Right atrium auricular region (tissue), 2 donors: ENCODE results near the gene TMEM127. TPM values are rescaled to one million over a fixed set of nuclear protein-coding genes. Genes with fewer than 3 reads are reported as not detected.

Source experiments
- DNase-seq: peaks from one replicate; pipeline ENCODE4 v3.0.0-alpha.2; 2019; ENCODE audit warnings: low spot score
- H3K27ac ChIP-seq, 2 donors: fragments of 200-600 bp; sonication (generic); 1 replicate in 1 of 2; 2 replicates in 1 of 2; pipeline ENCODE4 v1.5.1; 2016 to 2019
- H3K27me3 ChIP-seq, 2 donors: fragments of 200-600 bp; sonication (generic); one replicate each; pipeline versions ENCODE4 v1.5.1 to v1.6.0; 2017 to 2019
- H3K36me3 ChIP-seq: fragments of 200-600 bp; sonication (generic); one replicate; pipeline ENCODE4 v1.5.1; 2016
- H3K4me1 ChIP-seq, 2 donors: fragments of 200-600 bp; sonication (generic); one replicate each; pipeline versions ENCODE4 v1.5.1 to v1.6.0; 2017 to 2019
- H3K4me3 ChIP-seq, 2 donors: fragments of 200-600 bp; sonication (generic); 1 replicate in 1 of 2; 2 replicates in 1 of 2; pipeline ENCODE4 v1.5.1; 2017 to 2019; ENCODE audit warnings: mild to moderate bottlenecking in 1 of 2, moderate library complexity in 1 of 2
- H3K9me3 ChIP-seq, 2 donors: fragments of 200-600 bp; sonication (generic); one replicate each; pipeline ENCODE4 v1.5.1; 2019
- total RNA-seq, 2 donors: library from RNA; depleted of rRNA; stranded (reverse); fragments of >200 nt; gene quantifications; one replicate each; pipeline ENCODE4 v1.1.0, GENCODE V29; 2016
- TF ChIP-seq, protein P1 (sequence below), 2 donors: fragments of 200-600 bp; sonication (generic); IDR thresholded peaks; one replicate each; pipeline ENCODE4 v1.5.1; 2019; ENCODE audit warnings: antibody characterized with exemption in 2 of 2

The TMEM127 gene
- total RNA-seq, 2 donors from 2014 or later = 88.9 to 95.2 TPM

DNA sequence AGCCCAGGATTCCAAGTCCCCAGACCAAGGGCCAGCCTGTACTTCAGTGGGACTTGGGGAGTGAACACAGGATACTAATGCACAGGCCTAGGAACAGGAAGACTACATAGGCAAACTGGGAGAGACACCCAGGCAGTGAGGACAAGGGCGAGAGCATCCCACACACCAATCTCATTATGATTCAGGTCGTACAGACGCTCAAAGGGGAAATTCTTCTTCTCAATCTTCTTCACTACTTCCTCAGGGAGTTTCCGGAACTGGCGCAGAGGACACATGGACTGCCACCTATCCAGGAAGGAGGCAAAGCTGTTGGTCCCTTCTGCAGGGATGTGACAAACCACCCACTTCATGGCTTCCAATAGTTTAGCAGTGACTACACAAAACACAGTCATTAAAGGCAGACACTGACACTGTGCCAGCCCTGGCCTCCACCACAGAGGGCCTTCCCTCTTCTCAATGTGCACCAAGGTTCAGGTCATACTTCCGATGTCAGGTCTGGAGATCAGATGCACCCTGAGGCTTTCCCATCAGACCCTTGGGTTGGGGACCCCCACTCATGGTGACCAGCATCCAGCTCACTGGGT is 21.6 kb upstream of the TMEM127 start:
- DNase-seq = no peak
- peaks cover 100% of the 10 kb centered on the region for H3K36me3 ChIP-seq
- TF ChIP-seq, protein P1, sequence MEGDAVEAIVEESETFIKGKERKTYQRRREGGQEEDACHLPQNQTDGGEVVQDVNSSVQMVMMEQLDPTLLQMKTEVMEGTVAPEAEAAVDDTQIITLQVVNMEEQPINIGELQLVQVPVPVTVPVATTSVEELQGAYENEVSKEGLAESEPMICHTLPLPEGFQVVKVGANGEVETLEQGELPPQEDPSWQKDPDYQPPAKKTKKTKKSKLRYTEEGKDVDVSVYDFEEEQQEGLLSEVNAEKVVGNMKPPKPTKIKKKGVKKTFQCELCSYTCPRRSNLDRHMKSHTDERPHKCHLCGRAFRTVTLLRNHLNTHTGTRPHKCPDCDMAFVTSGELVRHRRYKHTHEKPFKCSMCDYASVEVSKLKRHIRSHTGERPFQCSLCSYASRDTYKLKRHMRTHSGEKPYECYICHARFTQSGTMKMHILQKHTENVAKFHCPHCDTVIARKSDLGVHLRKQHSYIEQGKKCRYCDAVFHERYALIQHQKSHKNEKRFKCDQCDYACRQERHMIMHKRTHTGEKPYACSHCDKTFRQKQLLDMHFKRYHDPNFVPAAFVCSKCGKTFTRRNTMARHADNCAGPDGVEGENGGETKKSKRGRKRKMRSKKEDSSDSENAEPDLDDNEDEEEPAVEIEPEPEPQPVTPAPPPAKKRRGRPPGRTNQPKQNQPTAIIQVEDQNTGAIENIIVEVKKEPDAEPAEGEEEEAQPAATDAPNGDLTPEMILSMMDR (IDR thresholded peaks at IDR 0.05) = no peak
- no peaks in the 10 kb centered on the region for H3K27me3 ChIP-seq
- no peak overlapping the region for H3K27ac ChIP-seq
- H3K4me1 ChIP-seq = no peaks in the 10 kb centered on the region
- H3K9me3 ChIP-seq = no peaks in the 10 kb centered on the region
- H3K4me3 ChIP-seq = no peak overlapping the region

DNA sequence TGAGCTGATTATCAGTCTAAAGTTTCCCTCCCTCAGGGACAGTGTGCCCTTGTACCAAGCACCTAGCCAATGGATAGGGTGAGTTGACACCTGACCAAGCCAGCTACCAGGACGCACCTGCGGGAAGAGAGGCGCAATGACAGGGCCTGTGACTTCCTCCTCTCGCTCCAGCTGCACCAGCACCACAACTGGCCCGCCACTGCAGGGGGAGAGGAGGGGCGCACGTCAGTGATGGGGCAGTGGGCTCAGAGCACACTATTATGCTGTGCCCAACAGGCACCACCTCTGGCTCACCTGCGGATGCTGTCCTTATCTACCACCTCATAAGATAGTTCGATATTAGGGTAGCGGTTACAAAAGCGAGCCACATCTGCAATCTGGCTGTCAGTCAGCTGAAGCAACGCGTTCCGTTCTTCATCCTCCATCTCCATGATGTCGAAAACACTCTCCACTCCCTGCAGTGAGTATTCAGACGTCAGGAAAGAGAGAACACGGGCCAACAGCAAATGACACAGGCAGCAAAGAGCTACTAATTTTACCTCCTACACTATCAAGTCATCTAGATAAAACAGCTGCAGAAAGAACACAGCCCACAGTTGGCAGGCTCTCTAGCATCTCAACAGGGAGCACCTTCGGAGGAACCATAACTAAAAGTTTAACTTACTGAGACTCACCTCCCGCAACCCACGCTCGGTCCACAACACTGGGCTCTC is 11.1 kb upstream of the TMEM127 start:
- H3K27me3 ChIP-seq = no peaks in the 10 kb centered on the region

DNA sequence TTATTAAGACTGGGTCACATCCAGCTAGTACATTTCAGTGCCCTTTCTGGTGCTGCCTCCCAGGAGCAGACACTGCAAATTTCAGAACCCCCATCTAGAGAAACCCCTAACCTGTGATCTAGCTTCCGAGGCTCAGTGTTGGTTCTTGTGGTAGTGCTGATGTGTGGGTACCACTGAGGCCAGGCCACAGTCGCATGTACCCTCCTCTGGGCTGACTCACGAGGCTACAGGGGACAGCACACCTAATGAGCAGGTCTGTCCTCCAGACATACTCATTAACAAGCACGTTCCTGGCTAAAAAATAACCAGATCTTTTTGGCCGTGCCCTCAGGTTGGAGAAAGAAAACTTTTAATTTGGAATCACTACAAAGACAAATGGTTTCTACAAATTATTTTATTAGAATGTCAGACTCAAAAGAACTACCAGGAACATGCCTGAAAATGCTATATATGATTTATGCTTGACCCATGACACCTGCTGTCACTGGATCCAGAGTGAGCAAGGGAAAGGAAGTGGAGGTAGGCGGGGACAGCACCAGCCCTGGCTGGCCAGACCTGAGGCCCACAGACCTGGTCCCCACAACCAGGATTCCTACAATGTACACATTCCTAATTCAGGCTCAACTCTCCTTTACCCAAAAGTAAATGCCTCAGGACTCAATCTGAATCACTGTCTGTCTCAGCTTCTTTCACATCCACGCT is 8.7 kb upstream of the TMEM127 start:
- TF ChIP-seq, protein P1 (IDR thresholded peaks at IDR 0.05) = no peak
- no peaks in the 10 kb centered on the region for H3K9me3 ChIP-seq
- H3K36me3 ChIP-seq = peaks cover 89% of the 10 kb centered on the region
- H3K4me1 ChIP-seq = no peaks in the 10 kb centered on the region
- H3K27me3 ChIP-seq = no peaks in the 10 kb centered on the region
- DNase-seq = no peak
- no peak overlapping the region for H3K4me3 ChIP-seq
- H3K27ac ChIP-seq = no peak overlapping the region

More for the DNA sequence above, 11.1 kb upstream of the TMEM127 start:
- TF ChIP-seq, protein P1 (IDR thresholded peaks at IDR 0.05) = no peak
- Histone ChIP-seq H3K4me1 (no peaks in the 10 kb centered on the region), H3K9me3 (no peaks in the 10 kb centered on the region), H3K27ac (no peak overlapping the region), H3K4me3 (no peak overlapping the region), H3K36me3 (peaks cover 91% of the 10 kb centered on the region)
- no peak for DNase-seq

DNA sequence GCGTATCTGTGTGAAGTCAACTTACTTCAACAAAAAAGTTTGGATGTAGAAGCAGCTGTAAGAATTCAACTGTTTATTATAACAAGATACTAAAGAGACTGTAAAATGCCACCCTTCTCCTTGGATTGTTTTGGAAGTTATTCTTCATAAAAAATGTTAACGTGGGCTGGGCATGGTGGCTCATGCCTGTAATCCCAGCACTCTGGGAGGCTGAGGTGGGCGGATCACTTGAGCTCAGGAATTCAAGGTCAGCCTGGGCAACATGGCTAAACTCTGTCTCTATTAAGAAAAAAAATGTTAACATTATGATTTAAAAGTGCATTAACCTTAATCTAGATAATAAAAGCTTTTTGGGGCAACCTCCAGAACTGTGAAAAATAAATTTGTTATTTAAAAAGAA is 8.0 kb upstream of the TMEM127 start:
- peaks cover 89% of the 10 kb centered on the region for H3K36me3 ChIP-seq
- no peaks in the 10 kb centered on the region for H3K4me1 ChIP-seq
- TF ChIP-seq, protein P1 (IDR thresholded peaks at IDR 0.05) = no peak
- H3K9me3 ChIP-seq = no peaks in the 10 kb centered on the region
- no peak for DNase-seq
- no peak overlapping the region for H3K4me3 ChIP-seq
- H3K27me3 ChIP-seq = no peaks in the 10 kb centered on the region
- no peak overlapping the region for H3K27ac ChIP-seq

DNA sequence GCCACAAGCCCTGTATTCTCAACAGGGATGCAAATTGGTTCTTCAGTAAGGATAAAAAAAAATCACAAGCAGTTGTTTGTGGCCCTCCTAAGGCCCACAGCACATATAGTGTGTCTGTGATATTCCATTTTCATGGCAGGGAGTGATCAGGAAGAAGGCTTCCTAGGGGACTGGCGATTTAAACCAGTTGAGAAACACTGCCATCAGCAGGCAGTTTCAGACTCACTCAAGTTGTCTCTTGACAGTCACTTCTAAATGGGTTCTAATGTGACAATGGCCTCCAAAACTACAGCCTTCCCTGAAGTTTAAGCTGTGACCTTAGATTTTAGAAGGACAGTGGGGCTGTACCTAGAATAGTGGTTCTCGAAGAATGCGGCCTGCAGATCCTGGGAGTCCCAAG is 6.2 kb upstream of the TMEM127 start:
- Histone ChIP-seq H3K9me3 (no peaks in the 10 kb centered on the region), H3K27me3 (no peaks in the 10 kb centered on the region), H3K4me3 (no peak overlapping the region), H3K27ac (no peak overlapping the region), H3K4me1 (peaks cover 0 to 8% of the 10 kb centered on the region in 2 donors), H3K36me3 (peaks cover 79% of the 10 kb centered on the region)
- TF ChIP-seq, protein P1 (IDR thresholded peaks at IDR 0.05) = no peak
- no peak for DNase-seq
